ENCODE measurements around the gene WDR75. TPM values are rescaled to one million over a fixed set of nuclear protein-coding genes. Genes with fewer than 3 reads are reported as not detected.
A peak's percentile ranks its signal among the peaks of the same experiment; 100 is the strongest.
"Not testable (repeated sequence)": the region's sequence is repeated elsewhere in the genome, so short reads cannot be mapped to it uniquely, and the experiment has no call there.

The WDR75 gene
- total RNA-seq, 3 donors from 2014 or later: 150 to 177 (median 160) TPM

GRCh38 chr2:189424961-189425360 is 16.3 kb upstream of the WDR75 start:
- ATAC-seq: no peak
- Mint-ChIP-seq H3K36me3 (ENCODE audit: insufficient read depth) (no peaks in the 10 kb centered on the region), H3K27me3 (ENCODE audit: low read depth) (peaks cover 4% of the 10 kb centered on the region), H3K4me1 (ENCODE audit: low read depth) (no peaks in the 10 kb centered on the region), H3K4me3 (no peak overlapping the region), H3K9me3 (no peaks in the 10 kb centered on the region)
- DNase-seq: no peak

- Mint-ChIP-seq H3K27me3 (ENCODE audit: low read depth) (peaks cover 4% of the 10 kb centered on the region), H3K36me3 (ENCODE audit: insufficient read depth) (no peaks in the 10 kb centered on the region), H3K4me1 (ENCODE audit: low read depth) (no peaks in the 10 kb centered on the region), H3K4me3 (no peak overlapping the region), H3K9me3 (no peaks in the 10 kb centered on the region)
- no peak for DNase-seq
- no peak for ATAC-seq
Observed at GRCh38 chr2:189425676-189426075, 15.6 kb upstream of the WDR75 start.

GRCh38 chr2:189426886-189427285 is 14.4 kb upstream of the WDR75 start:
- ATAC-seq: no peak
- H3K27me3 Mint-ChIP-seq (ENCODE audit: low read depth): no peaks in the 10 kb centered on the region
- no peaks in the 10 kb centered on the region for H3K4me1 Mint-ChIP-seq (ENCODE audit: low read depth)
- no peaks in the 10 kb centered on the region for H3K36me3 Mint-ChIP-seq (ENCODE audit: insufficient read depth)
- H3K4me3 Mint-ChIP-seq: no peak overlapping the region
- no peak for DNase-seq
- no peaks in the 10 kb centered on the region for H3K9me3 Mint-ChIP-seq

- ATAC-seq (no peak), DNase-seq (no peak)
- H3K36me3 Mint-ChIP-seq (ENCODE audit: insufficient read depth): no peaks in the 10 kb centered on the region
- no peak overlapping the region for H3K4me3 Mint-ChIP-seq
- H3K27me3 Mint-ChIP-seq (ENCODE audit: low read depth): no peaks in the 10 kb centered on the region
- no peaks in the 10 kb centered on the region for H3K9me3 Mint-ChIP-seq
- no peaks in the 10 kb centered on the region for H3K4me1 Mint-ChIP-seq (ENCODE audit: low read depth)
Observed at GRCh38 chr2:189427872-189428271, 13.4 kb upstream of the WDR75 start.

- DNase-seq; H3K27me3 Mint-ChIP-seq (ENCODE audit: low read depth); ATAC-seq; H3K4me3 Mint-ChIP-seq; H3K9me3 Mint-ChIP-seq; H3K4me1 Mint-ChIP-seq (ENCODE audit: low read depth); H3K36me3 Mint-ChIP-seq (ENCODE audit: insufficient read depth): not testable (repeated sequence)
Observed at GRCh38 chr2:189430448-189430847, 10.8 kb upstream of the WDR75 start.

GRCh38 chr2:189435803-189436202 is 5.5 kb upstream of the WDR75 start:
- not testable (repeated sequence) for H3K27me3 Mint-ChIP-seq (ENCODE audit: low read depth); ATAC-seq; H3K4me1 Mint-ChIP-seq (ENCODE audit: low read depth)

GRCh38 chr2:189437926-189438325 is 3.3 kb upstream of the WDR75 start:
- no peaks in the 10 kb centered on the region for H3K36me3 Mint-ChIP-seq (ENCODE audit: insufficient read depth)
- H3K9me3 Mint-ChIP-seq: no peaks in the 10 kb centered on the region
- DNase-seq (no peak), ATAC-seq (no peak)
- H3K4me3 Mint-ChIP-seq: no peak overlapping the region
- H3K27me3 Mint-ChIP-seq (ENCODE audit: low read depth): peaks cover 2% of the 10 kb centered on the region
- H3K4me1 Mint-ChIP-seq (ENCODE audit: low read depth): peaks cover 5% of the 10 kb centered on the region

More at GRCh38 chr2:189435803-189436202, 5.5 kb upstream of the WDR75 start:
- H3K4me3 Mint-ChIP-seq; H3K9me3 Mint-ChIP-seq; DNase-seq; H3K36me3 Mint-ChIP-seq (ENCODE audit: insufficient read depth): not testable (repeated sequence)

GRCh38 chr2:189439342-189439741 is 1.9 kb upstream of the WDR75 start:
- no peak for ATAC-seq
- no peaks in the 10 kb centered on the region for H3K36me3 Mint-ChIP-seq (ENCODE audit: insufficient read depth)
- peaks cover 2% of the 10 kb centered on the region for H3K27me3 Mint-ChIP-seq (ENCODE audit: low read depth)
- no peak overlapping the region for H3K4me3 Mint-ChIP-seq
- no peaks in the 10 kb centered on the region for H3K9me3 Mint-ChIP-seq
- DNase-seq: no peak
- H3K4me1 Mint-ChIP-seq (ENCODE audit: low read depth): peaks cover 5% of the 10 kb centered on the region

GRCh38 chr2:189440644-189440946 is 679 bp upstream of the WDR75 start:
- Mint-ChIP-seq H3K4me3 (no peak overlapping the region), H3K36me3 (ENCODE audit: insufficient read depth) (no peaks in the 10 kb centered on the region), H3K4me1 (ENCODE audit: low read depth) (peaks cover 5% of the 10 kb centered on the region), H3K9me3 (no peaks in the 10 kb centered on the region), H3K27me3 (ENCODE audit: low read depth) (peaks cover 2% of the 10 kb centered on the region)
- ATAC-seq: peak; percentile 2 to 8
- no peak for DNase-seq

- peaks cover 5% of the 10 kb centered on the region for H3K4me1 Mint-ChIP-seq (ENCODE audit: low read depth)
- H3K9me3 Mint-ChIP-seq: no peaks in the 10 kb centered on the region
- no peaks in the 10 kb centered on the region for H3K27me3 Mint-ChIP-seq (ENCODE audit: low read depth)
- ATAC-seq: peak; percentile 51 to 53
- no peak for DNase-seq
- H3K4me3 Mint-ChIP-seq: no peak overlapping the region
- peaks cover 8% of the 10 kb centered on the region for H3K36me3 Mint-ChIP-seq (ENCODE audit: insufficient read depth)
Observed at GRCh38 chr2:189441709-189442074, 418 bp downstream of the WDR75 start.

GRCh38 chr2:189442468-189442867 is 1.2 kb downstream of the WDR75 start:
- peaks cover 5% of the 10 kb centered on the region for H3K4me1 Mint-ChIP-seq (ENCODE audit: low read depth)
- H3K4me3 Mint-ChIP-seq: no peak overlapping the region
- H3K27me3 Mint-ChIP-seq (ENCODE audit: low read depth): no peaks in the 10 kb centered on the region
- DNase-seq (no peak), ATAC-seq (no peak)
- no peaks in the 10 kb centered on the region for H3K9me3 Mint-ChIP-seq
- H3K36me3 Mint-ChIP-seq (ENCODE audit: insufficient read depth): peaks cover 14% of the 10 kb centered on the region

- Mint-ChIP-seq H3K36me3 (ENCODE audit: insufficient read depth) (peaks cover 29% of the 10 kb centered on the region), H3K9me3 (no peaks in the 10 kb centered on the region), H3K4me1 (ENCODE audit: low read depth) (peaks cover 7% of the 10 kb centered on the region), H3K27me3 (ENCODE audit: low read depth) (no peaks in the 10 kb centered on the region), H3K4me3 (no peak overlapping the region)
- ATAC-seq (peak; percentile 12 to 27), DNase-seq (no peak)
Observed at GRCh38 chr2:189444322-189444721, 3.0 kb downstream of the WDR75 start.

- Mint-ChIP-seq H3K4me3 (no peak overlapping the region), H3K27me3 (ENCODE audit: low read depth) (no peaks in the 10 kb centered on the region)
Observed at GRCh38 chr2:189446780-189447179, 5.5 kb downstream of the WDR75 start.

GRCh38 chr2:189454009-189454408 is 12.7 kb downstream of the WDR75 start:
- Mint-ChIP-seq H3K9me3 (no peaks in the 10 kb centered on the region), H3K27me3 (ENCODE audit: low read depth) (no peaks in the 10 kb centered on the region), H3K36me3 (ENCODE audit: insufficient read depth) (peaks cover 49% of the 10 kb centered on the region), H3K4me1 (ENCODE audit: low read depth) (no peaks in the 10 kb centered on the region), H3K4me3 (no peak overlapping the region)
- ATAC-seq (no peak), DNase-seq (no peak)

More at GRCh38 chr2:189446780-189447179, 5.5 kb downstream of the WDR75 start:
- H3K4me1 Mint-ChIP-seq (ENCODE audit: low read depth): peaks cover 7% of the 10 kb centered on the region
- no peaks in the 10 kb centered on the region for H3K9me3 Mint-ChIP-seq
- DNase-seq (no peak), ATAC-seq (no peak)
- H3K36me3 Mint-ChIP-seq (ENCODE audit: insufficient read depth): peaks cover 40% of the 10 kb centered on the region

GRCh38 chr2:189465076-189465475 is 23.8 kb downstream of the WDR75 start:
- ATAC-seq (no peak), DNase-seq (no peak)
- Mint-ChIP-seq H3K4me3 (no peak overlapping the region), H3K27me3 (ENCODE audit: low read depth) (no peaks in the 10 kb centered on the region), H3K36me3 (ENCODE audit: insufficient read depth) (peaks cover 48% of the 10 kb centered on the region), H3K9me3 (no peaks in the 10 kb centered on the region), H3K4me1 (ENCODE audit: low read depth) (no peaks in the 10 kb centered on the region)

- Mint-ChIP-seq H3K4me1 (ENCODE audit: low read depth) (no peaks in the 10 kb centered on the region), H3K9me3 (no peaks in the 10 kb centered on the region), H3K27me3 (ENCODE audit: low read depth) (no peaks in the 10 kb centered on the region), H3K4me3 (no peak overlapping the region), H3K36me3 (ENCODE audit: insufficient read depth) (peaks cover 46% of the 10 kb centered on the region)
- DNase-seq (no peak), ATAC-seq (no peak)
Observed at GRCh38 chr2:189465478-189465877, 24.2 kb downstream of the WDR75 start.

All from activated T-cell treated with anti-CD3 and anti-CD28 coated beads, Interleukin-2, amount 50 U/mL, for 4 hours (primary cell).